ENCODE data around the gene FOXO1. TPM values are rescaled to one million over a fixed set of nuclear protein-coding genes. Genes with fewer than 3 reads are reported as not detected.

FOXO1 gene
- total RNA-seq, 2 experiments from 2014 or later: 29.2 to 42.1 TPM

GRCh38 chr13:40697711-40698110 is 31.3 kb upstream of the FOXO1 start:
- CTCF ChIA-PET (ENCODE audit: unreplicated experiment): interaction anchor here (0.5 kb wide), 1 partner anchor 30 kb away, joined by 3 read pairs; no protein-coding TSS in a partner anchor
- intact Hi-C loops (cut with micrococcal nuclease; ENCODE audit: unreplicated experiment): loop anchor here (2.0 to 10.0 kb wide), 2 partner anchors 61 to 227 kb away; no protein-coding TSS in a partner anchor

DNA sequence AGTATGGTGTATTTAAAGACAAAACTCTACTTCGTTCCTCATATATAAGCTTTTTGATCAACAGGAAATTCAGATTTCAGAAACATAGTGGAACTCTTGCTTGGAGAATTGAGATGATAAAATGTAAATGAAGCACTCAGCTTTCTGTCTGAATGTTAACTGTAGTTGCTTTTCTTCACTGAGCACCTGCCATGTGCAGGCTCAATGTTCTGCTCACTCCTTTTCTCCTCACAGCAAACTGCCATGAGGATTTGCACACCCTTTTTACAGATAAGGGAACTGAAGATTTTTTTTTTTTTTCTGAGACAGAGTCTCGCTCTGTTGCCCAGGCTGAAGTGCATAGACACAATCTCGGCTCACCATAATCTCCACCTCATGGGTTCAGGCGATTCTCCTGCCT is 28.0 kb upstream of the FOXO1 start:
- no peaks in the 10 kb centered on the region; the same call in 1 of the 2 replicates for H3K36me3 ChIP-seq (ENCODE audit: insufficient read depth, low read length)
- H3K9me2 ChIP-seq (ENCODE audit: insufficient read depth, low read length): no peaks in the 10 kb centered on the region
- H3K4me2 ChIP-seq (ENCODE audit: low read length): peak overlapping the region; percentile 38
- peaks cover 7% of the 10 kb centered on the region; the same call in 1 of the 2 replicates for H3K9me3 ChIP-seq (ENCODE audit: low read length)
- H3K4me1 ChIP-seq (ENCODE audit: insufficient read depth, low read length, poor library complexity, severe bottlenecking): peaks cover 74% of the 10 kb centered on the region
- H3K27ac ChIP-seq (ENCODE audit: low read depth, low read length, poor library complexity, severe bottlenecking): peak overlapping the region; percentile 64
- intact Hi-C loops (cut with micrococcal nuclease; ENCODE audit: unreplicated experiment): loop anchor here (2.0 to 10.0 kb wide), 2 partner anchors 82 to 230 kb away; no protein-coding TSS in a partner anchor
- POLR2A ChIA-PET: interaction anchor here (0.6 to 2.4 kb wide), 12 partner anchors 9 to 1132 kb away, joined by 3 to 7 read pairs (median 4); no protein-coding TSS in a partner anchor
- CTCF ChIA-PET (ENCODE audit: unreplicated experiment): interaction anchor here (1.0 to 1.1 kb wide), 3 partner anchors 76 to 228 kb away, joined by 3 read pairs; partner anchors contain the start of gene MRPS31
- DNase-seq (ENCODE audit: low spot score): peak; percentile 60
- no peaks in the 10 kb centered on the region for H3K79me2 ChIP-seq (ENCODE audit: insufficient read depth, low read depth, low read length)
- H2AFZ ChIP-seq (ENCODE audit: low read length): peak overlapping the region; percentile 59; the same call in 1 of the 2 replicates
- TF ChIP-seq EZH2phosphoT487 (IDR thresholded peaks at IDR 0.05; ENCODE audit: borderline replicate concordance, low read depth, low read length) (no peak), CTCF (conservative IDR thresholded peaks at IDR 0.05; ENCODE audit: low read length) (no peak)
- no TSS peak for BruUV-seq (replicated peaks)
- H3K4me3 ChIP-seq (ENCODE audit: low read depth, low read length, poor library complexity, severe bottlenecking): no peak overlapping the region
- no peaks in the 10 kb centered on the region for H4K20me1 ChIP-seq (ENCODE audit: insufficient read depth, low read length)

More at GRCh38 chr13:40697711-40698110, 31.3 kb upstream of the FOXO1 start:
- Histone ChIP-seq H3K9me2 (ENCODE audit: insufficient read depth, low read length) (no peaks in the 10 kb centered on the region), H3K4me2 (ENCODE audit: low read length) (peak overlapping the region; percentile 74), H2AFZ (ENCODE audit: low read length) (peak overlapping the region; percentile 83; the same call in 1 of the 2 replicates), H3K4me3 (ENCODE audit: low read depth, low read length, poor library complexity, severe bottlenecking) (peak overlapping the region; percentile 52), H3K36me3 (ENCODE audit: insufficient read depth, low read length) (no peaks in the 10 kb centered on the region), H4K20me1 (ENCODE audit: insufficient read depth, low read length) (no peaks in the 10 kb centered on the region), H3K27ac (ENCODE audit: low read depth, low read length, poor library complexity, severe bottlenecking) (peak overlapping the region; percentile 94), H3K9me3 (ENCODE audit: low read length) (no peaks in the 10 kb centered on the region), H3K79me2 (ENCODE audit: insufficient read depth, low read depth, low read length) (no peaks in the 10 kb centered on the region), H3K4me1 (ENCODE audit: insufficient read depth, low read length, poor library complexity, severe bottlenecking) (peaks cover 82% of the 10 kb centered on the region)
- peak; percentile 89 for DNase-seq (ENCODE audit: low spot score)
- no TSS peak for BruUV-seq (replicated peaks)
- POLR2A ChIA-PET: interaction anchor here (0.6 to 1.7 kb wide), 12 partner anchors 9 to 1338 kb away, joined by 3 to 7 read pairs (median 4); partner anchors contain the start of gene MRPS31
- TF ChIP-seq CTCF (conservative IDR thresholded peaks at IDR 0.05; ENCODE audit: low read length): no peak
- no peak for TF ChIP-seq EZH2phosphoT487 (IDR thresholded peaks at IDR 0.05; ENCODE audit: borderline replicate concordance, low read depth, low read length)

DNA sequence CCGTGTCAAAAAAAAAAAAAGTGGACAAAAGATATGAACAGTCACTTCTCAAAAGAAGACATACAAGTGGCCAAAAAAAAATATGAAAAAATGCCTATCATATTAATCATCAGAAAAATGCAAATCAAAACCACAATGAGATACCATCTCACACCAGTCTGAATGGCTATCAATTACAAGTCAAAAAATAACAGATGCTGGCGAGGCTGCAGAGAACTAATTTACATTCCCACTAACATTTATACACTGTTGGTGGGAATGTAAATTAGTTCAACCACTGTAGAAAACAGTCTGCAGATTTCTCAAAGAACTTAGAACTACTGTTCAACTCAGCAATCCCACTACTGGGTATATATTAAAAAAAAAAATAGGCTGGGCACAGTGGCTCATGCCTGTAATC is 26.5 kb upstream of the FOXO1 start:
- ChIA-PET CTCF (ENCODE audit: unreplicated experiment) (interaction anchor here (0.8 kb wide), 1 partner anchor 10 kb away, joined by 3 read pairs; no protein-coding TSS in a partner anchor), POLR2A (interaction anchor here (0.7 to 1.4 kb wide), 4 partner anchors 10 to 613 kb away, joined by 3 to 8 read pairs (median 4); no protein-coding TSS in a partner anchor)
- peaks cover 66% of the 10 kb centered on the region for H3K4me1 ChIP-seq (ENCODE audit: insufficient read depth, low read length, poor library complexity, severe bottlenecking)
- no peaks in the 10 kb centered on the region; the same call in 1 of the 2 replicates for H3K36me3 ChIP-seq (ENCODE audit: insufficient read depth, low read length)
- peak overlapping the region; percentile 64 for H3K27ac ChIP-seq (ENCODE audit: low read depth, low read length, poor library complexity, severe bottlenecking)
- intact Hi-C loops (cut with micrococcal nuclease; ENCODE audit: unreplicated experiment): loop anchor here (10.0 kb wide), 1 partner anchor 232 kb away; no protein-coding TSS in a partner anchor
- H3K4me2 ChIP-seq (ENCODE audit: low read length): peak overlapping the region; percentile 40
- no TSS peak for BruUV-seq (replicated peaks)
- H4K20me1 ChIP-seq (ENCODE audit: insufficient read depth, low read length): no peaks in the 10 kb centered on the region
- H3K9me2 ChIP-seq (ENCODE audit: insufficient read depth, low read length): no peaks in the 10 kb centered on the region
- peaks cover 7% of the 10 kb centered on the region; the same call in 1 of the 2 replicates for H3K9me3 ChIP-seq (ENCODE audit: low read length)
- no peak for DNase-seq (ENCODE audit: low spot score)
- no peaks in the 10 kb centered on the region for H3K79me2 ChIP-seq (ENCODE audit: insufficient read depth, low read depth, low read length)
- no peak overlapping the region for H3K4me3 ChIP-seq (ENCODE audit: low read depth, low read length, poor library complexity, severe bottlenecking)
- TF ChIP-seq EZH2phosphoT487 (IDR thresholded peaks at IDR 0.05; ENCODE audit: borderline replicate concordance, low read depth, low read length) (no peak), CTCF (conservative IDR thresholded peaks at IDR 0.05; ENCODE audit: low read length) (no peak)
- H2AFZ ChIP-seq (ENCODE audit: low read length): peak overlapping the region; percentile 50; the same call in 1 of the 2 replicates
